GM23338 (cell line): ENCODE data around the gene ST3GAL2. TPM values are rescaled to one million over a fixed set of nuclear protein-coding genes. Genes with fewer than 3 reads are reported as not detected.
A peak's percentile ranks its signal among the peaks of the same experiment; 100 is the strongest.
"Not testable (repeated sequence)": the region's sequence is repeated elsewhere in the genome, so short reads cannot be mapped to it uniquely, and the experiment has no call there.

Experiments used
- ATAC-seq: fragments of 200-7000 bp; cut with Tn5 transposase; 3 replicates; pipeline ENCODE4 v1.9.1; 2020
- DNase-seq: peaks from one replicate; pipeline ENCODE4 v3.0.0-alpha.2; 2015; ENCODE audit warnings: low spot score
- H2AFZ ChIP-seq: fragments of 200-600 bp; sonication (generic); 2 replicates; pipeline ENCODE4 v1.8.0; 2016; ENCODE audit warnings: antibody characterized with exemption, mild to moderate bottlenecking, moderate library complexity
- H3F3A ChIP-seq: fragments of 200-600 bp; sonication (generic); replicated peaks from 2 replicates; pipeline ENCODE4 v1.8.0; 2017; ENCODE audit warnings: antibody characterized with exemption, mixed run types, low read depth
- H3K27ac ChIP-seq: fragments of 200-600 bp; sonication (generic); 2 replicates; pipeline ENCODE4 v1.6.1; 2016; ENCODE audit warnings: low read depth
- H3K27me3 ChIP-seq: fragments of 200-600 bp; sonication (generic); 2 replicates; pipeline ENCODE4 v1.8.0; 2016; ENCODE audit warnings: mild to moderate bottlenecking, mixed run types, moderate library complexity; ENCODE audit not compliant: insufficient read depth
- H3K36me3 ChIP-seq: fragments of 200-600 bp; sonication (generic); 2 replicates; pipeline ENCODE4 v1.8.0; 2016; ENCODE audit warnings: mild to moderate bottlenecking; ENCODE audit not compliant: insufficient read depth
- H3K4me1 ChIP-seq: fragments of 200-600 bp; sonication (generic); 2 replicates; pipeline ENCODE4 v1.8.0; 2016; ENCODE audit warnings: mild to moderate bottlenecking, moderate library complexity; ENCODE audit not compliant: insufficient read depth
- H3K4me2 ChIP-seq: fragments of 200-600 bp; sonication (generic); 2 replicates; pipeline ENCODE4 v1.7.1; 2017; ENCODE audit warnings: mixed run types
- H3K4me3 ChIP-seq: fragments of 200-600 bp; sonication (generic); 2 replicates; pipeline ENCODE4 v1.6.1; 2016; ENCODE audit warnings: mixed run types
- H3K79me2 ChIP-seq: fragments of 200-600 bp; sonication (generic); replicated peaks from 2 replicates; pipeline ENCODE4 v1.8.0; 2017; ENCODE audit warnings: mild to moderate bottlenecking; ENCODE audit not compliant: insufficient read depth
- H3K9me2 ChIP-seq: fragments of 200-600 bp; sonication (generic); 2 replicates; pipeline ENCODE4 v1.8.0; 2017; ENCODE audit not compliant: insufficient read depth
- H4K20me1 ChIP-seq: fragments of 200-600 bp; sonication (generic); replicated peaks from 2 replicates; pipeline ENCODE4 v1.8.0; 2017; ENCODE audit warnings: mild to moderate bottlenecking; ENCODE audit not compliant: insufficient read depth
- H3K27ac Mint-ChIP-seq: 2 replicates; pipeline ENCODE4 v1.8.0; 2020; ENCODE audit warnings: inconsistent platforms, mild to moderate bottlenecking, moderate library complexity, mixed read lengths
- H3K27me3 Mint-ChIP-seq: 3 replicates; pipeline ENCODE4 v1.8.0; 2022; ENCODE audit warnings: low read depth, mild to moderate bottlenecking, moderate library complexity, mixed read lengths, inconsistent platforms; ENCODE audit not compliant: insufficient read depth, poor library complexity
- H3K36me3 Mint-ChIP-seq: 3 replicates; pipeline ENCODE4 v1.8.0; 2021; ENCODE audit warnings: low read depth, mild to moderate bottlenecking, inconsistent platforms, moderate library complexity, mixed read lengths
- H3K4me1 Mint-ChIP-seq: 3 replicates; pipeline ENCODE4 v1.8.0; 2020; ENCODE audit warnings: mild to moderate bottlenecking, inconsistent platforms, mixed read lengths
- H3K4me3 Mint-ChIP-seq: 3 replicates; pipeline ENCODE4 v1.8.0; 2021; ENCODE audit warnings: moderate library complexity, mild to moderate bottlenecking, inconsistent platforms, mixed read lengths
- H3K9me3 Mint-ChIP-seq: 3 replicates; pipeline ENCODE4 v1.8.0; 2020; ENCODE audit warnings: moderate library complexity, mild to moderate bottlenecking, inconsistent platforms, mixed read lengths
- CREB1 ChIP-seq: fragments of 250-450 bp; sonication (Bioruptor Pico); IDR thresholded peaks from 2 replicates; pipeline ENCODE4 v1.5.0; 2020; ENCODE audit warnings: low read depth, mild to moderate bottlenecking, moderate library complexity
- EZH2 ChIP-seq: fragments of 200-600 bp; sonication (generic); IDR thresholded peaks from one replicate; pipeline ENCODE4 v1.8.0; 2017; ENCODE audit warnings: antibody characterized with exemption, mild to moderate bottlenecking, low read depth; ENCODE audit not compliant: unreplicated experiment
- EZH2phosphoT487 ChIP-seq: fragments of 200-600 bp; sonication (generic); IDR thresholded peaks from one replicate; pipeline ENCODE4 v1.8.1; 2018; ENCODE audit warnings: antibody characterized with exemption; ENCODE audit not compliant: unreplicated experiment
- POLR2AphosphoS5 ChIP-seq: IDR thresholded peaks from 2 replicates; pipeline ENCODE4 v1.6.1; 2016; ENCODE audit warnings: antibody characterized with exemption, low read depth
- REST ChIP-seq: IDR thresholded peaks from one replicate; pipeline ENCODE4 v1.6.1; 2018; ENCODE audit warnings: antibody characterized with exemption; ENCODE audit not compliant: unreplicated experiment
- ZNF114 ChIP-seq: fragments of 250-450 bp; sonication (Bioruptor Pico); IDR thresholded peaks from 2 replicates; pipeline ENCODE4 v1.5.0; 2020; ENCODE audit warnings: mild to moderate bottlenecking, moderate library complexity
- polyA plus RNA-seq: library from polyadenylated mRNA; unstranded; fragments of >200 nt; fragmentation: Nextera tagmentation; extraction: Ambion mirVana; gene quantifications from 2 replicates; pipeline ENCODE4 v1.2.1, GENCODE V29; 2016
- total RNA-seq: library from RNA; depleted of rRNA; stranded (reverse); fragments of >200 nt; shearing (Covaris generic); gene quantifications from 2 replicates; pipeline ENCODE4 v1.2.3, GENCODE V29; 2014
- TF ChIP-seq, protein P1 (sequence below): fragments of 250-450 bp; sonication (Bioruptor Pico); IDR thresholded peaks from 2 replicates; pipeline ENCODE4 v1.5.0; 2020; ENCODE audit warnings: mild to moderate bottlenecking, moderate library complexity
- TF ChIP-seq, protein P2 (sequence below), 2 experiments: fragments of 200-600 bp in 1 of 2; sonication (generic) in 1 of 2; conservative IDR thresholded peaks; 2 replicates each; pipeline versions ENCODE4 v1.5.1 to v1.6.1; 2016 to 2017; ENCODE audit warnings: antibody characterized with exemption in 2 of 2, low read depth in 2 of 2, mild to moderate bottlenecking in 2 of 2, moderate library complexity in 1 of 2

ST3GAL2 gene
- total and polyA plus RNA-seq, 2 experiments from 2014 or later: 12.3 to 39.8 TPM

- peaks cover 60% of the 10 kb centered on the region for H3K4me1 Mint-ChIP-seq
- no peak overlapping the region for H3K4me2 ChIP-seq
- no peak overlapping the region for H2AFZ ChIP-seq
- H3K36me3 ChIP-seq: no peaks in the 10 kb centered on the region
- no peaks in the 10 kb centered on the region for H3K9me2 ChIP-seq
- peaks cover 3% of the 10 kb centered on the region; the same call in 1 of the 3 replicates for H3K36me3 Mint-ChIP-seq
- no peaks in the 10 kb centered on the region for H3F3A ChIP-seq
- peaks cover 59% of the 10 kb centered on the region for H3K79me2 ChIP-seq
- TF ChIP-seq EZH2 (no peak), REST (no peak), ZNF114 (CRISPR knock-in tag) (no peak), POLR2AphosphoS5 (no peak), CREB1 (CRISPR knock-in tag) (no peak), EZH2phosphoT487 (no peak)
- TF ChIP-seq, protein P1, sequence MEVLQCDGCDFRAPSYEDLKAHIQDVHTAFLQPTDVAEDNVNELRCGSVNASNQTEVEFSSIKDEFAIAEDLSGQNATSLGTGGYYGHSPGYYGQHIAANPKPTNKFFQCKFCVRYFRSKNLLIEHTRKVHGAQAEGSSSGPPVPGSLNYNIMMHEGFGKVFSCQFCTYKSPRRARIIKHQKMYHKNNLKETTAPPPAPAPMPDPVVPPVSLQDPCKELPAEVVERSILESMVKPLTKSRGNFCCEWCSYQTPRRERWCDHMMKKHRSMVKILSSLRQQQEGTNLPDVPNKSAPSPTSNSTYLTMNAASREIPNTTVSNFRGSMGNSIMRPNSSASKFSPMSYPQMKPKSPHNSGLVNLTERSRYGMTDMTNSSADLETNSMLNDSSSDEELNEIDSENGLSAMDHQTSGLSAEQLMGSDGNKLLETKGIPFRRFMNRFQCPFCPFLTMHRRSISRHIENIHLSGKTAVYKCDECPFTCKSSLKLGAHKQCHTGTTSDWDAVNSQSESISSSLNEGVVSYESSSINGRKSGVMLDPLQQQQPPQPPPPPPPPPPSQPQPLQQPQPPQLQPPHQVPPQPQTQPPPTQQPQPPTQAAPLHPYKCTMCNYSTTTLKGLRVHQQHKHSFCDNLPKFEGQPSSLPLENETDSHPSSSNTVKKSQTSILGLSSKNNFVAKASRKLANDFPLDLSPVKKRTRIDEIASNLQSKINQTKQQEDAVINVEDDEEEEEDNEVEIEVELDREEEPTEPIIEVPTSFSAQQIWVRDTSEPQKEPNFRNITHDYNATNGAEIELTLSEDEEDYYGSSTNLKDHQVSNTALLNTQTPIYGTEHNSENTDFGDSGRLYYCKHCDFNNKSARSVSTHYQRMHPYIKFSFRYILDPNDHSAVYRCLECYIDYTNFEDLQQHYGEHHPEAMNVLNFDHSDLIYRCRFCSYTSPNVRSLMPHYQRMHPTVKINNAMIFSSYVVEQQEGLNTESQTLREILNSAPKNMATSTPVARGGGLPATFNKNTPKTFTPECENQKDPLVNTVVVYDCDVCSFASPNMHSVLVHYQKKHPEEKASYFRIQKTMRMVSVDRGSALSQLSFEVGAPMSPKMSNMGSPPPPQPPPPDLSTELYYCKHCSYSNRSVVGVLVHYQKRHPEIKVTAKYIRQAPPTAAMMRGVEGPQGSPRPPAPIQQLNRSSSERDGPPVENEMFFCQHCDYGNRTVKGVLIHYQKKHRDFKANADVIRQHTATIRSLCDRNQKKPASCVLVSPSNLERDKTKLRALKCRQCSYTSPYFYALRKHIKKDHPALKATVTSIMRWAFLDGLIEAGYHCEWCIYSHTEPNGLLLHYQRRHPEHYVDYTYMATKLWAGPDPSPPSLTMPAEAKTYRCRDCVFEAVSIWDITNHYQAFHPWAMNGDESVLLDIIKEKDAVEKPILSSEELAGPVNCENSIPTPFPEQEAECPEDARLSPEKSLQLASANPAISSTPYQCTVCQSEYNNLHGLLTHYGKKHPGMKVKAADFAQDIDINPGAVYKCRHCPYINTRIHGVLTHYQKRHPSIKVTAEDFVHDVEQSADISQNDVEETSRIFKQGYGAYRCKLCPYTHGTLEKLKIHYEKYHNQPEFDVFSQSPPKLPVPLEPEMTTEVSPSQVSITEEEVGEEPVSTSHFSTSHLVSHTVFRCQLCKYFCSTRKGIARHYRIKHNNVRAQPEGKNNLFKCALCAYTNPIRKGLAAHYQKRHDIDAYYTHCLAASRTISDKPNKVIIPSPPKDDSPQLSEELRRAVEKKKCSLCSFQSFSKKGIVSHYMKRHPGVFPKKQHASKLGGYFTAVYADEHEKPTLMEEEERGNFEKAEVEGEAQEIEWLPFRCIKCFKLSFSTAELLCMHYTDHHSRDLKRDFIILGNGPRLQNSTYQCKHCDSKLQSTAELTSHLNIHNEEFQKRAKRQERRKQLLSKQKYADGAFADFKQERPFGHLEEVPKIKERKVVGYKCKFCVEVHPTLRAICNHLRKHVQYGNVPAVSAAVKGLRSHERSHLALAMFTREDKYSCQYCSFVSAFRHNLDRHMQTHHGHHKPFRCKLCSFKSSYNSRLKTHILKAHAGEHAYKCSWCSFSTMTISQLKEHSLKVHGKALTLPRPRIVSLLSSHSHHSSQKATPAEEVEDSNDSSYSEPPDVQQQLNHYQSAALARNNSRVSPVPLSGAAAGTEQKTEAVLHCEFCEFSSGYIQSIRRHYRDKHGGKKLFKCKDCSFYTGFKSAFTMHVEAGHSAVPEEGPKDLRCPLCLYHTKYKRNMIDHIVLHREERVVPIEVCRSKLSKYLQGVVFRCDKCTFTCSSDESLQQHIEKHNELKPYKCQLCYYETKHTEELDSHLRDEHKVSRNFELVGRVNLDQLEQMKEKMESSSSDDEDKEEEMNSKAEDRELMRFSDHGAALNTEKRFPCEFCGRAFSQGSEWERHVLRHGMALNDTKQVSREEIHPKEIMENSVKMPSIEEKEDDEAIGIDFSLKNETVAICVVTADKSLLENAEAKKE (CRISPR knock-in tag): no peak
- TF ChIP-seq, protein P2, sequence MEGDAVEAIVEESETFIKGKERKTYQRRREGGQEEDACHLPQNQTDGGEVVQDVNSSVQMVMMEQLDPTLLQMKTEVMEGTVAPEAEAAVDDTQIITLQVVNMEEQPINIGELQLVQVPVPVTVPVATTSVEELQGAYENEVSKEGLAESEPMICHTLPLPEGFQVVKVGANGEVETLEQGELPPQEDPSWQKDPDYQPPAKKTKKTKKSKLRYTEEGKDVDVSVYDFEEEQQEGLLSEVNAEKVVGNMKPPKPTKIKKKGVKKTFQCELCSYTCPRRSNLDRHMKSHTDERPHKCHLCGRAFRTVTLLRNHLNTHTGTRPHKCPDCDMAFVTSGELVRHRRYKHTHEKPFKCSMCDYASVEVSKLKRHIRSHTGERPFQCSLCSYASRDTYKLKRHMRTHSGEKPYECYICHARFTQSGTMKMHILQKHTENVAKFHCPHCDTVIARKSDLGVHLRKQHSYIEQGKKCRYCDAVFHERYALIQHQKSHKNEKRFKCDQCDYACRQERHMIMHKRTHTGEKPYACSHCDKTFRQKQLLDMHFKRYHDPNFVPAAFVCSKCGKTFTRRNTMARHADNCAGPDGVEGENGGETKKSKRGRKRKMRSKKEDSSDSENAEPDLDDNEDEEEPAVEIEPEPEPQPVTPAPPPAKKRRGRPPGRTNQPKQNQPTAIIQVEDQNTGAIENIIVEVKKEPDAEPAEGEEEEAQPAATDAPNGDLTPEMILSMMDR (conservative IDR thresholded peaks at IDR 0.05; ENCODE audit: low read depth in 2 of 2): no peak
- 0 out of 2 replicates have a peak overlapping the region, but pooled peaks have one; percentile 14 for H3K27ac ChIP-seq
- H3K4me1 ChIP-seq: peaks cover 36% of the 10 kb centered on the region
- no peak for DNase-seq
- no peak overlapping the region; the same call in 2 of the 3 replicates for H3K4me3 Mint-ChIP-seq
- peaks cover 24% of the 10 kb centered on the region for H4K20me1 ChIP-seq
- H3K27me3 ChIP-seq: no peaks in the 10 kb centered on the region
- H3K9me3 Mint-ChIP-seq: no peaks in the 10 kb centered on the region
- H3K27me3 Mint-ChIP-seq: peaks cover 14% of the 10 kb centered on the region
- ATAC-seq: peak; percentile 13; the same call in 2 of the 3 replicates
- H3K27ac Mint-ChIP-seq: peak overlapping the region; percentile 40; the same call in 1 of the 2 replicates
- no peak overlapping the region for H3K4me3 ChIP-seq
Measured at GRCh38 chr16:70416748-70417616, 21.9 kb downstream of the ST3GAL2 start.

DNA sequence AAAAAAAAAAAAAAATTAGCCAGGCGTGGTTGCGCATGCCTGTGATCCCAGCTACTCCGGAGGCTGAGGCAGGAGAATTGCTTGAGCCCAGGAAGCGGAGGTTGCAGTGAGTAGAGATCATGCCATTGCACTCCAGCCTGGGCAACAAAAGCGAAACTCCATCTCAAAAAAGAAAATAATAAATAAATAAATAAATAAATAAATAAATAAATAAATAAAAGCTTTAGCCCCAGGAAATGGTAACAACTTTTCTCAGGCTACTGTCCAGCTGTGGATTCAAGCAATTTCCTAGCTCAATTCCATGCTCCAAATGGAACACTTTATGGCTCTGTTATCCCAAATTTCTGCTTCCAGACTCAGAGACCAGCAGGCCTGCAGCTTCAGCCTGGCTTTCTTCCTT lies 25.3 kb downstream of the ST3GAL2 start:
- H3F3A ChIP-seq, H3K27me3 ChIP-seq, H3K4me2 ChIP-seq, ATAC-seq, H3K9me3 Mint-ChIP-seq, H3K36me3 Mint-ChIP-seq, H3K36me3 ChIP-seq, H3K27ac Mint-ChIP-seq, DNase-seq, H2AFZ ChIP-seq, H3K27me3 Mint-ChIP-seq, H3K9me2 ChIP-seq, H3K4me3 Mint-ChIP-seq, H3K4me3 ChIP-seq: not testable (repeated sequence)
- peaks cover 30% of the 10 kb centered on the region for H3K4me1 Mint-ChIP-seq
- peaks cover 12% of the 10 kb centered on the region for H4K20me1 ChIP-seq
- H3K79me2 ChIP-seq: peaks cover 37% of the 10 kb centered on the region
- peaks cover 24% of the 10 kb centered on the region for H3K4me1 ChIP-seq
- 0 out of 2 replicates have a peak overlapping the region, but pooled peaks have one; percentile 14 for H3K27ac ChIP-seq
